GM19099 (cell line): Measurements from ENCODE around the gene ELOB.

ENCODE experiments used
- POLR2A ChIP-seq: IDR thresholded peaks from 3 replicates; pipeline ENCODE4 v1.6.1; 2011; ENCODE audit warnings: low read depth; ENCODE audit not compliant: insufficient read length; ENCODE audit errors: extremely low read depth

The ELOB gene

DNA sequence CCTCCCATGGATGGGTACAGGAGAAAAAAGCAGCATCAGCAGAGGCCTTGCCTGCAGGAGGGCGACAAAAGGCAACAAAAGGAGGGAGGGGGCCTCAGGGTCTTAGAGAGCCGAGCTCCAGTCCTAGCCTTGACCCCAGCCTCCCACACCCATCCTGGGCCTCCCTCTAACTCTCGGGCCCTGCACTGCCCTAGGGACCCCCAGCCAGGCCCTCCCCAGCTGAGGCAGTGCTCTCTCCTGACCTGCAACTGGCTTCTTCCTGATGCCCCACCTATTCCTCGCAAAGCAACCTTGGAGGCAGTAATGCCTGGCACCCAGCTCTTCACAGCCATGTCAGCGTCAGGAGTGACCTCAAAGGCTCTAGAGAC lies 39.9 kb downstream of the ELOB start:
- no peak for TF ChIP-seq POLR2A

DNA sequence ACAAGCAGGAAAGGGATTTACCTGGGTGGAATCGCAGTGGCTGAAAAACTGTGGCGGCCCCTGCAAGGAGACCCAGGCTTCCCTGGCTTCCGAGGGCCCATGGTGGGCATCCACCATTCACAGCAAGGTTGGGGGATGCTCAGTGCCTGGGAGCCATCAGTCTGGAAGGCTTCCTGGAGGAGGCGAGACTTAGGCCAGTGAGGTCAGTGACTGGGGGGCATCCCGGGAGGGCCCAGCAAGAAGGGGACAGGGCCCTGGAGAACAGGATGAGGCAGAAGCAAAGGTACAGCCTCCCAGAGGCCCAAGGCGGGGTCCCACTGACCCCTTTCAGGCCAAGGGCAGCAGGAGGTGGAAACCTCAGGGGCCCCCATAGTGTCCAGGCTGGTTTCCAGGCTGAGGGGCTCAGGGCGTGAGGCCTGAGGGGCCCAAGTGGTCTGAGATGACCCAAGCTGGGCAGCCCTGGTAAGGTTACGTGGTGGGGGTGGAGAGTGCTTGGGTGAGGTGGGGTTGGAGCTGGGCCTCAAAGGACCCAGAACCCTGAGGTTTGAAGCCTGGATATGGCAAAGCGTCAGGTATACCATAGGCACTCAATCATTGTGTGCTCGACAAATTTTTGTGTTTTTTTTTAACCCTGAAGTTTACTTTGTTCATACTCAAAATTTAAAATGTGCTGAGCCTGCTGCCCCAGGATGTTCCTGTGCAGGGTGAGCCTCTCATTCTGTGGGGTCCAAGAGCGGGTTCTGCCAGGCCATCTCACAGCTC lies 40.4 kb downstream of the ELOB start:
- no peak for TF ChIP-seq POLR2A

DNA sequence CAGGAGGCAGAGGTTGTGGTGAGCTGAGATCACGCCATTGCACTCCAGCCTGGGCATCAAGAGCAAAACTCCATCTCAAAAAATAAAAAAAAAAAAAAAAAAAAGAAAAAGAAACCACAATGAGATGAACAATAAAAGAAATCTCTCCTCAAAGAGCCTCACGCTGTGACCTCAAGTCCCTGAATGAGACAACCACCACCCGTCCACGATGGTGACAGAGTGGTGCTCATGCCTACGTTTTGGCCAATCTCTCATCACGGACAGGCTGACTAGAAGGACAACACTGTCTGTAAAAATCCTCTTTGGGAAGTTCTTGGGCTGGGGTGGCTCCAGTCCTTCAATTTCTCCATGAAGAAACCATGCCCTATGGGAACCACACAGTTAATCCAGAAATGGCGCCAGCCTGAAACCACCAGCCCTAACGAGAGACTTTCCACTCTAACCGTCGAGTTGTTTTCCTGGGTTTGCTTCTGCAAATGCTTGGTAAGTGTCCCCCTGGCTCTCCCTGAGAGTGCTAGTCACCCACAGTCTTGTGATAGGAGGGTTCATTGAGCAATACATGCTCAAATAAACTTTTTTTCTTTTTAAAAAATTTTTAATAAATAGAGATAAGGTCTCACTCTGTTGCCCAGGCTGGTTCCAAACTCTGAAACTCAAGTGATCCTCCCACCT lies 42.1 kb downstream of the ELOB start:
- TF ChIP-seq POLR2A = no peak

DNA sequence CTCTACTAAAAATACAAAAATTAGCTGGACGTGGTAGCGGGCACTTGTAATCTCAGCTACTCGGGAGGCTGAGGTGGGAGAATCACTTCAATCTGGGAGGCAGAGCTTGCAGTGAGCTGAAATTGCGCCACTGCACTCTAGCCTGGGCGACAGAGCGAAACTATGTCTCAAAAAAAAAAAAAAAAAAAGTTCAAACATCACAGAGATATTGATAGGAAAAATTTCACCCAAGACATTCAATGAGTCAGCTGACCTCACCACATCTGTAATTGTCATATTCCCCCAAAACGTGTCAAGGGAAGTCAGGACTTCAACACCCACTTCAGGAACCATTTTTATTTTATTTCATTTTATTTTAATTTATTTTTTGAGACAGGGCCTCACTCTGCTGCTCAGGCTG lies 49.0 kb downstream of the ELOB start:
- TF ChIP-seq POLR2A = no peak

DNA sequence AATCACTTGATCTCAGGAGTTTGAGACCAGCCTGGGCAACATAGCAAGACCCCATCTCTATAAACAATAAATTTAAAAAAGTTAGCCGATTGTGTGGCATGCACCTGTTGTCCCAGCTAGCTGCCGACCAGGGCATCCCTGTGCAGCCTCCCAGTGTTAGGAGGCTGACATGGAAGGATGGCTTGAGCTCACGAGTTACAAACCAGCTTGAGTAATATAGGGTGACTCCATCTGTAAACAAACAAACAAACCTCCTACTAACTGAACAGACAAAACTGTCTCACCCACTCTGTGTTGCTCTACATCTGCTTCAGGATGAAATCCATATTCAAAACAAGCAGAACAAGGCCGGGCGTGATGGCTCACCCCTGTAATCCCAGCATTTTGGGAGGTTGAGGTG lies 50.2 kb downstream of the ELOB start:
- no peak for TF ChIP-seq POLR2A

DNA sequence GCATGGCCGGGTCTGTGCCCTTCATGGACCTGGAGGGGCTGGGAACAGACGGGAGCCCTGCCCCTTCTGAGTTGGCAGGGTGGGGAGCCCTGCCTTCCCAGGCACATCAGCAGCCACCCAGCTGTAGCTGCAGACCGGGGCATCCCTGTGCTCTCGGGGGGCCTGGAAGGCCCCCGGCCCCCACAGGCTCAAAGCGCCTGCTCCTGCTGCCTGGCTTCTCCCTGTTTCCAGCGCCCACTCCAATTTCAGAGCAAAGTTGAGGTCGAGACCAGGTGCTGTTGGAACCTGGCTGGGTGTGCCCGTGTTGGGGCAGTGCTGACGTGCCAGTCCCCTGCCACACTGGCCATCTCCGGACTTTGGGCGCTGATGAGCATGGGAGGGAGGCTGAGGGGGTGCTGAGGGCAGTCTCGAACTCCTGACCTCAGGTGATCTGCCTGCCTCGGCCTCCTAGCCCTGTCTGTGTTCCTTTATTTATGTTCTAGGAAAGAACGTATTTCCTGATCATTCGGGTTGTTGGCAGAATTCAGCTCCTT lies 52.2 kb downstream of the ELOB start:
- no peak for TF ChIP-seq POLR2A

DNA sequence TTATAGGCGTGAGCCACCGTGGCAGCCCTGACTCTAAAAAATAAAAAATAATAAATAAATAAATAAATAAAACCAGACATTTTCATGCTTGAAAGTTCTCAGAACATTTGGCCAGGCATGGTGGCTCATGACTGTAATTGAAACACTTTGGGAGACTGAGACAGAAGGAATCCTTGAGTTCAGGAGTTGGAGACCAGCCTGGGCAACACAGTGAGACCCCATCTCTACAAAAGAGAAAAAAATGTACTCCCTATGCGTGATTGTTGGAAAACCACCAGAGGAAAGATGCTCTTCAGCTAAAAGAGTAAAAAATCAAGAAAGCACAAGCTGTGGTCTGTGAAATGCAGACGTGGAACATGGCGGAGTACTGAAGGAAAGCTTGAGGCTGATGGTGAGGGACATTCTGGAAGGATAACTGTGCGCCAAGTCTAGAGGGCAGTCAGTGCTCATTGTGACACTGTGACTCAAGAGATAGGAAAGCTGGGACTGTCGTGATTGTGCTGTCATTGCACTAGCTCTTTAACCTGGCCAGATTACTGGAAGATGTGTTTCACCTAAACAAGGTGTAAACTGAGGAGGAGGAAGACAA lies 52.9 kb downstream of the ELOB start:
- no peak for TF ChIP-seq POLR2A
